ENCODE data around the gene PDK2. TPM values are rescaled to one million over a fixed set of nuclear protein-coding genes. Genes with fewer than 3 reads are reported as not detected.
A peak's percentile ranks its signal among the peaks of the same experiment; 100 is the strongest.

Gene PDK2
- total and polyA plus RNA-seq, 9 of the 15 experiments (the other 6 are each of a cell fraction or from before 2014, with no cell fraction given) = 0.03 to 2.5 (median 1.4) TPM

GRCh38 chr17:50114849-50115357 is 19.8 kb downstream of the PDK2 start (continued):
- TF ChIP-seq ATF1 (CRISPR knock-in tag; IDR thresholded peaks at IDR 0.05) (no peak), ATF1 (tag; IDR thresholded peaks at IDR 0.05) (no peak), SPI1 (IDR thresholded peaks at IDR 0.05; ENCODE audit: borderline replicate concordance, low read depth, low read length) (no peak), ZNF740 (CRISPR knock-in tag; IDR thresholded peaks at IDR 0.05) (no peak), ZNF740 (tag; IDR thresholded peaks at IDR 0.05) (no peak), L3MBTL2 (IDR thresholded peaks at IDR 0.05) (no peak), DPF2 (IDR thresholded peaks at IDR 0.05) (no peak), FOXA3 (CRISPR knock-in tag; conservative IDR thresholded peaks at IDR 0.05 in 1 of 2, IDR thresholded peaks at IDR 0.05 in 1 of 2) (peak in 1 of 2 experiments; percentile 19; a peak in 1 of 4 replicates), STAT5A (IDR thresholded peaks at IDR 0.05; ENCODE audit: borderline replicate concordance, low read length) (no peak), FOXP1 (CRISPR knock-in tag; IDR thresholded peaks at IDR 0.05) (0 out of 2 replicates have a peak, but pooled peaks have one; percentile 28), SIN3B (IDR thresholded peaks at IDR 0.05; ENCODE audit: low read depth) (no peak), CBFA2T2 (conservative IDR thresholded peaks at IDR 0.05) (no peak), ZC3H8 (IDR thresholded peaks at IDR 0.05) (no peak), BMI1 (IDR thresholded peaks at IDR 0.05; ENCODE audit: low read length) (no peak), ARID3B (CRISPR knock-in tag; IDR thresholded peaks at IDR 0.05; ENCODE audit: borderline replicate concordance) (no peak), ZNF717 (CRISPR knock-in tag; IDR thresholded peaks at IDR 0.05) (no peak), TCFL5 (CRISPR knock-in tag; conservative IDR thresholded peaks at IDR 0.05) (no peak), POU5F1 (IDR thresholded peaks at IDR 0.05; ENCODE audit: borderline replicate concordance, low read depth, low read length, partially characterized antibody) (no peak), ARID3A (IDR thresholded peaks at IDR 0.05; ENCODE audit: borderline replicate concordance, low read depth, low read length) (no peak), ZBTB9 (CRISPR knock-in tag; IDR thresholded peaks at IDR 0.05) (no peak), PHB2 (IDR thresholded peaks at IDR 0.05; ENCODE audit: low read depth) (no peak), ZNF764 (CRISPR knock-in tag; IDR thresholded peaks at IDR 0.05; ENCODE audit: low read depth) (no peak), CHD2 (IDR thresholded peaks at IDR 0.05; ENCODE audit: low read depth, low read length) (no peak), ZBTB8A (IDR thresholded peaks at IDR 0.05; ENCODE audit: partially characterized antibody) (no peak)

All from K562 (cell line).